PFSK-1 (cell line): ENCODE results near the gene RAD1.

ENCODE experiments used
- FOXP2 ChIP-seq: optimal IDR thresholded peaks from 2 replicates; pipeline ENCODE3; 2011; ENCODE audit warnings: borderline replicate concordance, control low read depth, inconsistent platforms; ENCODE audit not compliant: insufficient read depth; ENCODE audit errors: extremely low read length, extremely low read depth
- POLR2AphosphoS5 ChIP-seq: IDR thresholded peaks from 2 replicates; pipeline ENCODE4 v1.6.1; 2012; ENCODE audit warnings: low read depth, mild to moderate bottlenecking, control low read depth, low read length, moderate library complexity
- SIN3A ChIP-seq: IDR thresholded peaks from 2 replicates; pipeline ENCODE4 v1.6.1; 2012; ENCODE audit warnings: mild to moderate bottlenecking, low read length, moderate library complexity, borderline replicate concordance; ENCODE audit not compliant: insufficient read depth
- TAF1 ChIP-seq: IDR thresholded peaks from 2 replicates; pipeline ENCODE4 v1.6.1; 2012; ENCODE audit warnings: low read length, control low read depth, borderline replicate concordance; ENCODE audit not compliant: insufficient read depth
- TF ChIP-seq, protein P1 (sequence below), 2 experiments: IDR thresholded peaks; 2 replicates each; pipeline versions ENCODE4 v1.6.1 to v1.8.0; 2011 to 2012; ENCODE audit warnings: low read depth in 2 of 2, low read length in 2 of 2, control low read depth in 1 of 2, inconsistent platforms in 1 of 2, mild to moderate bottlenecking in 1 of 2, moderate library complexity in 1 of 2; ENCODE audit not compliant: insufficient read depth in 1 of 2

RAD1 gene

DNA sequence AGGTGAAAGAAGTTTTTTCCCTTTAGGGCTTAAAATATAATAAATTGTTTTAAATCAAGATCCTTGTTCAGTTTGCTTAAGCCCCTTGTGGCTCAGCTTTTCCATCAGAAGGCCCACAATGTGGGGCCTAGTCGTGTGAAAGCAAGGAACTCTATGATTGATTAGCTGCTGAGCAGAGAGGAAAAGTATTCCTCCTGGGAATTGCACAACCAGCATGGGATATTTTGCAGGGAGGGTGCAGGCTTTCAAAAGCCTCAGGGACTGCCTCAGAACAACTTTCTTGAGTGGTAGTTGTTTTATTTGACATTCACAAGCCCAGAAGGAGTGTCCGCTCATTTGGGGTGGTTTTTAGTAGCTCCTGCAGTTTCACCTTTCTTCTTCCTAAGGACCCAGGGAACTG is 56.5 kb downstream of the RAD1 start:
- no peak for TF ChIP-seq FOXP2
- no peak for TF ChIP-seq TAF1
- TF ChIP-seq SIN3A: no peak

DNA sequence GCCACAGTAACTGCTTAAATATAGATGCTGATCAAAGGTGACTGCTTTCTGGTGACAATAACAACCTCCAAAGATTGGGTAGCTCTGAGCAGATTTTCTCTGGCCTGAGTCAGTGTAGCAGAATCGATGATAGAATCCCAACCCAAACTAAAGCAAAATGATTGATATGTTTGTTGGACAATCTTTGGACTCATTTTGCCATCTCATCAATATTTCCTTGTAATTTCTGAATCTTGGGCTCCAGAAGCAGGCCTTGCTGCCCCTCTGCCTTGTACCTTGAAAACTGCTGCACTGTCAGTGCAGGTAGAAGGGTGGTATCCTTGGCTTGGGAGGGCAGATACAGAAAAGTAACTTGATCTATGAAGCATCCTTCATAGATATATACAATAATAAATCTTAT is 57.4 kb downstream of the RAD1 start:
- TF ChIP-seq, protein P1, sequence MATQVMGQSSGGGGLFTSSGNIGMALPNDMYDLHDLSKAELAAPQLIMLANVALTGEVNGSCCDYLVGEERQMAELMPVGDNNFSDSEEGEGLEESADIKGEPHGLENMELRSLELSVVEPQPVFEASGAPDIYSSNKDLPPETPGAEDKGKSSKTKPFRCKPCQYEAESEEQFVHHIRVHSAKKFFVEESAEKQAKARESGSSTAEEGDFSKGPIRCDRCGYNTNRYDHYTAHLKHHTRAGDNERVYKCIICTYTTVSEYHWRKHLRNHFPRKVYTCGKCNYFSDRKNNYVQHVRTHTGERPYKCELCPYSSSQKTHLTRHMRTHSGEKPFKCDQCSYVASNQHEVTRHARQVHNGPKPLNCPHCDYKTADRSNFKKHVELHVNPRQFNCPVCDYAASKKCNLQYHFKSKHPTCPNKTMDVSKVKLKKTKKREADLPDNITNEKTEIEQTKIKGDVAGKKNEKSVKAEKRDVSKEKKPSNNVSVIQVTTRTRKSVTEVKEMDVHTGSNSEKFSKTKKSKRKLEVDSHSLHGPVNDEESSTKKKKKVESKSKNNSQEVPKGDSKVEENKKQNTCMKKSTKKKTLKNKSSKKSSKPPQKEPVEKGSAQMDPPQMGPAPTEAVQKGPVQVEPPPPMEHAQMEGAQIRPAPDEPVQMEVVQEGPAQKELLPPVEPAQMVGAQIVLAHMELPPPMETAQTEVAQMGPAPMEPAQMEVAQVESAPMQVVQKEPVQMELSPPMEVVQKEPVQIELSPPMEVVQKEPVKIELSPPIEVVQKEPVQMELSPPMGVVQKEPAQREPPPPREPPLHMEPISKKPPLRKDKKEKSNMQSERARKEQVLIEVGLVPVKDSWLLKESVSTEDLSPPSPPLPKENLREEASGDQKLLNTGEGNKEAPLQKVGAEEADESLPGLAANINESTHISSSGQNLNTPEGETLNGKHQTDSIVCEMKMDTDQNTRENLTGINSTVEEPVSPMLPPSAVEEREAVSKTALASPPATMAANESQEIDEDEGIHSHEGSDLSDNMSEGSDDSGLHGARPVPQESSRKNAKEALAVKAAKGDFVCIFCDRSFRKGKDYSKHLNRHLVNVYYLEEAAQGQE (IDR thresholded peaks at IDR 0.05; ENCODE audit: insufficient read depth in 1 of 2, low read depth in 2 of 2, low read length in 2 of 2): no peak
- TF ChIP-seq SIN3A (no peak), FOXP2 (no peak), POLR2AphosphoS5 (no peak), TAF1 (no peak)

DNA sequence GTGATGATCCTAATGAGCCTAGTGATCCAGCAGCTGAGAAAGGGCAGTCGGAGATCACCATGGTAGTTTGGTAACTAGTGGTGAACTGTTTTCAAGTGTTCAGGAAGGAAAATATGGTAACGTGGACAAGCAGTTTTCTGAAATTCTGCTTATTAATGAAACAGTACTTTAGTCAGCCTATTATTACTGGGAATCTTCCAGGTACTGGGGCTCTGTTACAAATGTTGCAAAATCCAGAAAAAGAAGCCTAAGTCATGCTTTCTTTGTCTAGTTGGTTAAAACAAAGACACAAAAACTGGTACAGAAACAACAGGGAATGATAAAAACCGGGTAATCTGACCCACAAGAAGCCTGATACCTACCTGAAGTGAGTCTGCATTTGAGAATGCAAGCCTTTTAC is 58.1 kb downstream of the RAD1 start:
- TF ChIP-seq FOXP2 (no peak), POLR2AphosphoS5 (no peak), TAF1 (no peak), SIN3A (no peak)
- TF ChIP-seq, protein P1 (IDR thresholded peaks at IDR 0.05; ENCODE audit: insufficient read depth in 1 of 2, low read depth in 2 of 2, low read length in 2 of 2): no peak
